Measurements from ENCODE around the gene ACMSD.
A peak's percentile ranks its signal among the peaks of the same experiment; 100 is the strongest.
"Not testable (repeated sequence)": the region's sequence is repeated elsewhere in the genome, so short reads cannot be mapped to it uniquely, and the experiment has no call there.

ACMSD gene

DNA sequence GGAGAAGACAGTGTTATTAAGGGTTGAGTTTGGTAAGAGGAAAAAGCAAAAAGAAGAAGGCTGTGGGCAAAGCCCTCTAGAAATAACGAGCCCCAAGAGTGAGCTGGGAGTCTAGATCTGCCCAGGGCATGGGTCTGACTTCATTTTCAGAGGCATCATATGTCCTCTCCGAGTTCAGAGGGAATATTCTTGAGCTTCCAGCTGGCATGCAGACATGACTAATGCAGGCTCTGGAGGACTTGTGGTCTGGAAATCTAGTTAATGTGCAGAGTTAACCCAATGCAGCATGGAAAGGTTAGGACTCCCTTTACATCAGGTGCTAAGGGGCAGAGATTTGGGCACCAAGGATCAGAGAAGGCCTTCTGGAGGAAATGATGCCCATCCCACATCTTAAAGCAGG is 7.3 kb downstream of the ACMSD start:
- Histone ChIP-seq H3K4me3 (replicated peaks; ENCODE audit: insufficient read depth, low read length) (no peak overlapping the region), H3K27me3 (ENCODE audit: insufficient read depth, poor library complexity, severe bottlenecking) (no peaks in the 10 kb centered on the region), H3K27ac (replicated peaks) (no peak overlapping the region)
- TF ChIP-seq POLR2AphosphoS5 (IDR thresholded peaks at IDR 0.05; ENCODE audit: low read depth) (no peak), SPI1 (IDR thresholded peaks at IDR 0.05; ENCODE audit: borderline replicate concordance, low read depth) (no peak), GABPA (IDR thresholded peaks at IDR 0.05; ENCODE audit: low read depth) (no peak)
- TF ChIP-seq, protein P1, sequence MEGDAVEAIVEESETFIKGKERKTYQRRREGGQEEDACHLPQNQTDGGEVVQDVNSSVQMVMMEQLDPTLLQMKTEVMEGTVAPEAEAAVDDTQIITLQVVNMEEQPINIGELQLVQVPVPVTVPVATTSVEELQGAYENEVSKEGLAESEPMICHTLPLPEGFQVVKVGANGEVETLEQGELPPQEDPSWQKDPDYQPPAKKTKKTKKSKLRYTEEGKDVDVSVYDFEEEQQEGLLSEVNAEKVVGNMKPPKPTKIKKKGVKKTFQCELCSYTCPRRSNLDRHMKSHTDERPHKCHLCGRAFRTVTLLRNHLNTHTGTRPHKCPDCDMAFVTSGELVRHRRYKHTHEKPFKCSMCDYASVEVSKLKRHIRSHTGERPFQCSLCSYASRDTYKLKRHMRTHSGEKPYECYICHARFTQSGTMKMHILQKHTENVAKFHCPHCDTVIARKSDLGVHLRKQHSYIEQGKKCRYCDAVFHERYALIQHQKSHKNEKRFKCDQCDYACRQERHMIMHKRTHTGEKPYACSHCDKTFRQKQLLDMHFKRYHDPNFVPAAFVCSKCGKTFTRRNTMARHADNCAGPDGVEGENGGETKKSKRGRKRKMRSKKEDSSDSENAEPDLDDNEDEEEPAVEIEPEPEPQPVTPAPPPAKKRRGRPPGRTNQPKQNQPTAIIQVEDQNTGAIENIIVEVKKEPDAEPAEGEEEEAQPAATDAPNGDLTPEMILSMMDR (IDR thresholded peaks at IDR 0.05; ENCODE audit: insufficient read depth, low read length): no peak
- TF ChIP-seq, protein P2, sequence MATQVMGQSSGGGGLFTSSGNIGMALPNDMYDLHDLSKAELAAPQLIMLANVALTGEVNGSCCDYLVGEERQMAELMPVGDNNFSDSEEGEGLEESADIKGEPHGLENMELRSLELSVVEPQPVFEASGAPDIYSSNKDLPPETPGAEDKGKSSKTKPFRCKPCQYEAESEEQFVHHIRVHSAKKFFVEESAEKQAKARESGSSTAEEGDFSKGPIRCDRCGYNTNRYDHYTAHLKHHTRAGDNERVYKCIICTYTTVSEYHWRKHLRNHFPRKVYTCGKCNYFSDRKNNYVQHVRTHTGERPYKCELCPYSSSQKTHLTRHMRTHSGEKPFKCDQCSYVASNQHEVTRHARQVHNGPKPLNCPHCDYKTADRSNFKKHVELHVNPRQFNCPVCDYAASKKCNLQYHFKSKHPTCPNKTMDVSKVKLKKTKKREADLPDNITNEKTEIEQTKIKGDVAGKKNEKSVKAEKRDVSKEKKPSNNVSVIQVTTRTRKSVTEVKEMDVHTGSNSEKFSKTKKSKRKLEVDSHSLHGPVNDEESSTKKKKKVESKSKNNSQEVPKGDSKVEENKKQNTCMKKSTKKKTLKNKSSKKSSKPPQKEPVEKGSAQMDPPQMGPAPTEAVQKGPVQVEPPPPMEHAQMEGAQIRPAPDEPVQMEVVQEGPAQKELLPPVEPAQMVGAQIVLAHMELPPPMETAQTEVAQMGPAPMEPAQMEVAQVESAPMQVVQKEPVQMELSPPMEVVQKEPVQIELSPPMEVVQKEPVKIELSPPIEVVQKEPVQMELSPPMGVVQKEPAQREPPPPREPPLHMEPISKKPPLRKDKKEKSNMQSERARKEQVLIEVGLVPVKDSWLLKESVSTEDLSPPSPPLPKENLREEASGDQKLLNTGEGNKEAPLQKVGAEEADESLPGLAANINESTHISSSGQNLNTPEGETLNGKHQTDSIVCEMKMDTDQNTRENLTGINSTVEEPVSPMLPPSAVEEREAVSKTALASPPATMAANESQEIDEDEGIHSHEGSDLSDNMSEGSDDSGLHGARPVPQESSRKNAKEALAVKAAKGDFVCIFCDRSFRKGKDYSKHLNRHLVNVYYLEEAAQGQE (IDR thresholded peaks at IDR 0.05; ENCODE audit: insufficient replicate concordance, low read depth): no peak
- no peak for DNase-seq (ENCODE audit: low read depth in 1 of 2, low spot score in 1 of 2)

DNA sequence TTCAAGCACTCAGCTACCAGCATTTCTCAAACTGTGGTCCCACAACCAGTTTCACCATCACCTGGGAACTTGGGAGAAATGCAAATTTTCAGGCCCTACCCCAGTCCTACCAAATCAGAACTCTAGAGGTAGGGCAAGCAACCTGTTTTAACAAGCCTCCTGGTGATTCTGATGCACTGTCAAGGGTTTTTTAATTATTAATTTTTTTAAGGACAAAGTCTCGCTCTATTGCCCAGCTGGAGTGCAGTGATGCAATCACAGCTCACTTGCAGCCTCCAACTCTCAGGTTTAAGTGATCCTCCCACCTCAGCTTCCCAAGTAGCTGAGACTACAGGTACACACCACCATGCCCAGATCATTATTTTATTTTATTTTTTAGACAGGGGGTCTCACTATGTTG is 7.8 kb downstream of the ACMSD start:
- Histone ChIP-seq H3K27me3 (ENCODE audit: insufficient read depth, poor library complexity, severe bottlenecking) (no peaks in the 10 kb centered on the region), H3K4me3 (replicated peaks; ENCODE audit: insufficient read depth, low read length) (no peak overlapping the region), H3K27ac (replicated peaks) (no peak overlapping the region)
- TF ChIP-seq POLR2AphosphoS5 (IDR thresholded peaks at IDR 0.05; ENCODE audit: low read depth) (no peak), SPI1 (IDR thresholded peaks at IDR 0.05; ENCODE audit: borderline replicate concordance, low read depth) (no peak), GABPA (IDR thresholded peaks at IDR 0.05; ENCODE audit: low read depth) (no peak)
- TF ChIP-seq, protein P1 (IDR thresholded peaks at IDR 0.05; ENCODE audit: insufficient read depth, low read length): no peak
- TF ChIP-seq, protein P2 (IDR thresholded peaks at IDR 0.05; ENCODE audit: insufficient replicate concordance, low read depth): no peak
- DNase-seq (ENCODE audit: low read depth in 1 of 2, low spot score in 1 of 2): no peak

DNA sequence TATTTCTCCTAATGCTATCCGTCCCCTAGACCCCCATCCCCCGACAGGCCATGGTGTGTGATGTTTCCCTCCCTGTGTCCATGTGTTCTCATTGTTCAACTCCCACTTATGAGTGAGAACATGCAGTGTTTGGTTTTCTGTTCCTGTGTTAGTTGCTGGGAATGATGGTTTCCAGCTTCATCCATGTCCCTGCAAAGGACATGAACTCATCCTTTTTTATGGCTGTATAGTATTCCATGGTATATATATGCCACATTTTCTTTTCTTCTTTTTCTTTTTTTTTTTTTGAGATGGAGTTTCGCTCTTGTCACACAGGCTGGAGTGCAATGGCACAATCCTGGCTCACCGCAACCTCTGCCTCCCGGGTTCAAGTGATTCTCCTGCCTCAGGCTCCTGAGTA is 9.2 kb downstream of the ACMSD start:
- not testable (repeated sequence) for H3K4me3 ChIP-seq (replicated peaks; ENCODE audit: insufficient read depth, low read length); H3K27ac ChIP-seq (replicated peaks); H3K27me3 ChIP-seq (ENCODE audit: insufficient read depth, poor library complexity, severe bottlenecking); DNase-seq (ENCODE audit: low read depth in 1 of 2, low spot score in 1 of 2)

DNA sequence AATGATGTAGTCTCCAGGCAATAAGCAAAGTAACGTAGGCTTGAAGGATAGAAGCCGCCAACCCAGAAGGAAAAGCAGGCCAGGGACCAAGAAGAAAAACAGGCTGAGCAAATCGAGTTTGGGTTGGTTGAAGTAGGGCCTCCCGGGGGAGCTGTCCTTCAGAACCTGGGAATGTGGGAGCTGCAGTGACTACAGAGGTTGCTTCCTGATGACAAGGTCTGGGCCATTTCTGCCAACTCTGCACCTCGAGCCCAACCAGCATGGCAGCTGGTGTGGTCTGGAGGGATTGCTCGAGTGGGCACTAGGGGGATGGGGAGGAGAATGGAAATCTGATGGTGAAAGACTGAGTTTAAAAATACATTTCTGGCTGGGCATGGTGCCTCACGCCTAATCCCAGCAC is 14.1 kb downstream of the ACMSD start:
- DNase-seq (ENCODE audit: low read depth in 1 of 2, low spot score in 1 of 2): no peak
- Histone ChIP-seq H3K27me3 (ENCODE audit: insufficient read depth, poor library complexity, severe bottlenecking) (no peaks in the 10 kb centered on the region), H3K27ac (replicated peaks) (no peak overlapping the region), H3K4me3 (replicated peaks; ENCODE audit: insufficient read depth, low read length) (no peak overlapping the region)
- no peak for TF ChIP-seq GABPA (IDR thresholded peaks at IDR 0.05; ENCODE audit: low read depth)
- no peak for TF ChIP-seq POLR2AphosphoS5 (IDR thresholded peaks at IDR 0.05; ENCODE audit: low read depth)
- TF ChIP-seq, protein P1 (IDR thresholded peaks at IDR 0.05; ENCODE audit: insufficient read depth, low read length): no peak
- no peak for TF ChIP-seq SPI1 (IDR thresholded peaks at IDR 0.05; ENCODE audit: borderline replicate concordance, low read depth)
- TF ChIP-seq, protein P2 (IDR thresholded peaks at IDR 0.05; ENCODE audit: insufficient replicate concordance, low read depth): peak; percentile 21

Measured in HL-60 (cell line).